HL-60 (cell line): ENCODE measurements around the gene OR52K1.

Source experiments
- CTCF ChIP-seq: IDR thresholded peaks from one replicate; pipeline ENCODE4 v1.5.1; 2011; ENCODE audit warnings: low read length, control low read depth, inconsistent platforms; ENCODE audit not compliant: insufficient read depth
- GABPA ChIP-seq: IDR thresholded peaks from 2 replicates; pipeline ENCODE4 v1.6.1; 2012; ENCODE audit warnings: low read depth
- POLR2AphosphoS5 ChIP-seq: IDR thresholded peaks from 2 replicates; pipeline ENCODE4 v1.6.1; 2012; ENCODE audit warnings: low read depth
- SPI1 ChIP-seq: IDR thresholded peaks from 2 replicates; pipeline ENCODE4 v1.6.1; 2012; ENCODE audit warnings: low read depth, mild to moderate bottlenecking, borderline replicate concordance

DNA sequence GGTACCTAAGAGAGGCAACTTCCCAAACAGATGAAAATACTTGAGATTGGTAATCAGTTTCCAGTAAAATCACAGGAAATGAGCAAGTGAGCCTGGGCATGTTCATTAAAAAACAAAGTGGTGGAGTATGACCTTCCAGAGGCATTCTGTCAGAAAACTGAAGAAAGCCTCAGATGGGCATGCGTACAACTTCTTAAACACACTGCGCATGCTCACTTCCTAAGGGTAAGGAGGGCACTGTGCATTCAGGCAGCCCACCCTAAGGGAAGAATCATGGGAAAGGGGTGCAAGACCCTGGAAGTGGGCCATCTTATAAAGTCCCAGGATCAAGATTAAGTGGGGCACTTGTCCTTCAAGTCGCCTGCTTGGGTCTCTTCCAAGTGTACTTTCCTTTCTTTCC lies 29.3 kb upstream of the OR52K1 start:
- TF ChIP-seq CTCF (no peak), POLR2AphosphoS5 (no peak), GABPA (no peak), SPI1 (no peak)
